Measurements from ENCODE around the gene VKORC1. TPM values are rescaled to one million over a fixed set of nuclear protein-coding genes. Genes with fewer than 3 reads are reported as not detected.
A peak's percentile ranks its signal among the peaks of the same experiment; 100 is the strongest.

VKORC1 gene
- total RNA-seq, 1 donor from 2014 or later: 59.6 TPM

DNA sequence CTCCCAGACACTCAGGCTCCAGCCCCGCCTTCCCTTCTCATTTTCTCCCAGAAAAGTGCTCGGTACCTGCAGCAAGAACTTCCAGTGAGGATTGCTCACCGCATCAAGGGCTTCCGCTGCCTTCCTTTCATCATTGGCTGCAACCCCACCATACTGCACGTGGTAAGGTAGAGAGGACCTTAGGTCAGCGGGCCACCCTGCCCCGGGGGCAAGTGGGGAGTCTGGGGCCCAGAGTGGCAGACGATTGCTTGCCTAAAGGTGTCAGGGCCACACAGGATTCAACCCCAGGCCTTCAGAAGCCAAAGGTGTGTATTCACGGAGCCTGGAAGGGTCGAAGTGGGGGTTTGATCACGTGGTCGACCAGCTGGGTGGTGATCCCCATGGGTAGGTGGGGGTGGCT lies 15.0 kb upstream of the VKORC1 start:
- DNase-seq (ENCODE audit: low spot score): no peak
- Mint-ChIP-seq H3K36me3 (ENCODE audit: low read depth, unreplicated experiment) (peaks cover 28% of the 10 kb centered on the region), H3K27ac (ENCODE audit: unreplicated experiment) (peak overlapping the region; percentile 26), H3K4me3 (ENCODE audit: unreplicated experiment) (peak overlapping the region; percentile 88), H3K9me3 (ENCODE audit: unreplicated experiment) (no peaks in the 10 kb centered on the region), H3K27me3 (ENCODE audit: unreplicated experiment) (peaks cover 22% of the 10 kb centered on the region), H3K4me1 (ENCODE audit: unreplicated experiment) (peaks cover 16% of the 10 kb centered on the region)
- TF ChIP-seq, protein P1, sequence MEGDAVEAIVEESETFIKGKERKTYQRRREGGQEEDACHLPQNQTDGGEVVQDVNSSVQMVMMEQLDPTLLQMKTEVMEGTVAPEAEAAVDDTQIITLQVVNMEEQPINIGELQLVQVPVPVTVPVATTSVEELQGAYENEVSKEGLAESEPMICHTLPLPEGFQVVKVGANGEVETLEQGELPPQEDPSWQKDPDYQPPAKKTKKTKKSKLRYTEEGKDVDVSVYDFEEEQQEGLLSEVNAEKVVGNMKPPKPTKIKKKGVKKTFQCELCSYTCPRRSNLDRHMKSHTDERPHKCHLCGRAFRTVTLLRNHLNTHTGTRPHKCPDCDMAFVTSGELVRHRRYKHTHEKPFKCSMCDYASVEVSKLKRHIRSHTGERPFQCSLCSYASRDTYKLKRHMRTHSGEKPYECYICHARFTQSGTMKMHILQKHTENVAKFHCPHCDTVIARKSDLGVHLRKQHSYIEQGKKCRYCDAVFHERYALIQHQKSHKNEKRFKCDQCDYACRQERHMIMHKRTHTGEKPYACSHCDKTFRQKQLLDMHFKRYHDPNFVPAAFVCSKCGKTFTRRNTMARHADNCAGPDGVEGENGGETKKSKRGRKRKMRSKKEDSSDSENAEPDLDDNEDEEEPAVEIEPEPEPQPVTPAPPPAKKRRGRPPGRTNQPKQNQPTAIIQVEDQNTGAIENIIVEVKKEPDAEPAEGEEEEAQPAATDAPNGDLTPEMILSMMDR (IDR thresholded peaks at IDR 0.05; ENCODE audit: unreplicated experiment): no peak

DNA sequence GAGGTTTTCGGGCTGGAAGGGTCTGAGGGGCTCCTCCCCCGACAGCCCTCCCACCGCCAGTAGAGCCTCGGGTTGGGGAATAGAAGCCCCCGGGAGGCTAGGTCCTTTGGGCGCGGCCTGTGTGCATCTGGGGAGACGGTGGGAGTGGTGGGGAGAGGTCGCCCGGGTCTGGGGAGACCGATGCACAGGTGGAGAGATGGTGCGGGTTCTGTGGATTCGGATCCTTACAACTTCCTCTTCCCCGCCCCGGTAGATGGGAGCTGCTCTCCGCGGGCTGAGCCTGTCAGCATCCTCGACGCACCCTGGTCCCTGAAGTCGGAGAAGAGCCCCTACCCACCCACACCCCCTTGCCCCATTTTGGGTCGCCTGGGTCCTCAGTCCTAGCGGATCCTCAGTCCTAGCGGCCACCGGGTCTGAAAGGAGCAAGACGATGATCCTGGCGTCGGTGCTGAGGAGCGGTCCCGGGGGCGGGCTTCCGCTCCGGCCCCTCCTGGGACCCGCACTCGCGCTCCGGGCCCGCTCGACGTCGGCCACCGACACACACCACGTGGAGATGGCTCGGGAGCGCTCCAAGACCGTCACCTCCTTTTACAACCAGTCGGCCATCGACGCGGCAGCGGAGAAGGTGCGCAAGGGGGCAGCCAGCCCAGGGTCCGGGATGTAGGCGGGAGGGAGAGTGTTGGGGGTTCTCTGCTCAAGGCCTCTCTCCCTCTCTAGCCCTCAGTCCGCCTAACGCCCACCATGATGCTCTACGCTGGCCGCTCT lies 14.4 kb upstream of the VKORC1 start:
- no peaks in the 10 kb centered on the region for H3K9me3 Mint-ChIP-seq (ENCODE audit: unreplicated experiment)
- peaks cover 28% of the 10 kb centered on the region for H3K36me3 Mint-ChIP-seq (ENCODE audit: low read depth, unreplicated experiment)
- TF ChIP-seq, protein P1 (IDR thresholded peaks at IDR 0.05; ENCODE audit: unreplicated experiment): no peak
- peaks cover 14% of the 10 kb centered on the region for H3K4me1 Mint-ChIP-seq (ENCODE audit: unreplicated experiment)
- no peak for DNase-seq (ENCODE audit: low spot score)
- H3K4me3 Mint-ChIP-seq (ENCODE audit: unreplicated experiment): peak overlapping the region; percentile 88
- H3K27ac Mint-ChIP-seq (ENCODE audit: unreplicated experiment): no peak overlapping the region
- H3K27me3 Mint-ChIP-seq (ENCODE audit: unreplicated experiment): peaks cover 20% of the 10 kb centered on the region

DNA sequence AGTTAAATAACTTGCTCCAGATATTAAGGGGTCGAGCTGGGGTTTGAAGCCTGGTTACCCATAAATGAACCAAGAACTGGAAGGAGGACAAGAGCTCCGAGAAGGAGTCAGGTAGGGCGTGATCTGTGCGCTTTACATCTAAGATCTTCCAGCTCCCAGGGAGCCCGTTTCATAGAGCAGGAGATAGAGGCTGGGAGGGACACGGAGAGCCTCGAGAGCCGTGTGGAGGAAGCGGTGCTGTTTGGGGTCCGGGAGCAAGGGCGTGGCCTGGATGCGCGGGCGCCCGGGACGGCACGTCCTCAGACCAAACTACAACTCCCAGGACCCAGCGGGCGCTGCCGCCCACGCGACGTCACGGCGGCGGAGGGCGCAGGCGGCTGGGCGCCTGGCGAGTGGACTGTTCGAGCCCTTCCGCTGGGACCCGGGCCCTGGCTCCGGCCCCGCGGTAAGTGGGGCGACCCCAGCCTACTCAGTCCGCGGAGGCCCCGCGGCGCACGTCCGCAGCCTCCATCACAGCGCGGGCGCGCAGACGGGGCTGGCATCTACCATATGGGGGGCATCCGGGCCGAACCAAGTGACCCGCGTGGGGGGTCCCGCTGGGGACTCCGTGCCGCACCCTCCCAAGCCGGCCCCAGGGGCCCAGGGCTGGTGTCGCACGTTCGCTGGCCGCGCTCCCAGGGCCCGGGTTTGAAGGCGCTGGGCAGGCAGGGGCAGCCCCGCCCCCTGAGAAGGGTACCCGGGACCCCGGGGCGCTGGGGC lies 13.6 kb upstream of the VKORC1 start, which contains the start of gene BCKDK:
BCKDK (plus strand) TSS at position 352 of the 759 bp plus-strand sequence. CDS start 838 bp downstream, outside the sequence.
- peaks cover 20% of the 10 kb centered on the region for H3K27me3 Mint-ChIP-seq (ENCODE audit: unreplicated experiment)
- H3K4me3 Mint-ChIP-seq (ENCODE audit: unreplicated experiment): peak within 1 kb of the TSS; percentile 97
- no peaks in the 10 kb centered on the region for H3K9me3 Mint-ChIP-seq (ENCODE audit: unreplicated experiment)
- peak within 1 kb of the TSS; percentile 80 for H3K27ac Mint-ChIP-seq (ENCODE audit: unreplicated experiment)
- peaks cover 9% of the 10 kb centered on the region for H3K4me1 Mint-ChIP-seq (ENCODE audit: unreplicated experiment)
- DNase-seq (ENCODE audit: low spot score): peak; percentile 62
- TF ChIP-seq, protein P1 (IDR thresholded peaks at IDR 0.05; ENCODE audit: unreplicated experiment): no peak
- H3K36me3 Mint-ChIP-seq (ENCODE audit: low read depth, unreplicated experiment): peaks cover 28% of the 10 kb centered on the region

DNA sequence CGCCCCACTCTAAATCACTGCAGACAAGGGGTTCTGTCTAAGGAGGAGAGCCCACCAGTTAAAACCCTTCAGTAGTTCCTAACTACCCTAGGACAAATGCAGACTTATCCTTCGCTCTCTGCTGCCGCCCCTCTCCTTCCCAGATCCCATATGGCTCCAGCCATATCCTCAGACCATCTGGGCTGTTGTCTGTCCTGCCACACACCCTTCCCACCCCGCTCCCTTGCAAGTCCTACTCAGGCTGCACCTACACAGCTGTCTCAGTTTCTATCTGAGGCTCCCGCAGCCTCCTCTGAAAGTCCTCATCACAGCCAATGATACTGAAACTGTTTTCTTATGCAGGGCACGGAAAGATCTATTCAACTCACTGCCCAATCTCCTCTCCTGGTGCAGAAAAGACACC lies 12.9 kb upstream of the VKORC1 start:
- Mint-ChIP-seq H3K9me3 (ENCODE audit: unreplicated experiment) (no peaks in the 10 kb centered on the region), H3K4me3 (ENCODE audit: unreplicated experiment) (peak overlapping the region; percentile 97), H3K4me1 (ENCODE audit: unreplicated experiment) (peaks cover 9% of the 10 kb centered on the region), H3K36me3 (ENCODE audit: low read depth, unreplicated experiment) (peaks cover 24% of the 10 kb centered on the region), H3K27ac (ENCODE audit: unreplicated experiment) (peak overlapping the region; percentile 80), H3K27me3 (ENCODE audit: unreplicated experiment) (peaks cover 20% of the 10 kb centered on the region)
- TF ChIP-seq, protein P1 (IDR thresholded peaks at IDR 0.05; ENCODE audit: unreplicated experiment): no peak
- no peak for DNase-seq (ENCODE audit: low spot score)

Data from endothelial cell (in vitro differentiated cells).